SK-N-SH (cell line): Measurements from ENCODE around the gene ATF4.

Source experiments
- CTCF ChIP-seq: fragments of 200-600 bp; sonication (generic); IDR thresholded peaks from 2 replicates; pipeline ENCODE4 v1.6.1; 2017; ENCODE audit warnings: antibody characterized with exemption, mild to moderate bottlenecking, moderate library complexity
- ELF1 ChIP-seq: IDR thresholded peaks from 2 replicates; pipeline ENCODE4 v1.4.0; 2012
- FOXM1 ChIP-seq: IDR thresholded peaks from 2 replicates; pipeline ENCODE4 v1.4.0; 2012; ENCODE audit warnings: low read depth, mild to moderate bottlenecking
- GATA2 ChIP-seq: sonication (generic); formaldehyde crosslinking; IDR thresholded peaks from 2 replicates; pipeline ENCODE4 v1.5.0; 2020; ENCODE audit warnings: mild to moderate bottlenecking, missing genetic modification reagents
- JUND ChIP-seq: IDR thresholded peaks from 2 replicates; pipeline ENCODE4 v1.4.0; 2012
- MEF2A ChIP-seq: IDR thresholded peaks from 2 replicates; pipeline ENCODE4 v1.4.0; 2012; ENCODE audit warnings: low read depth, borderline replicate concordance
- USF2 ChIP-seq: fragments of 150-350 bp; IDR thresholded peaks from 2 replicates; pipeline ENCODE4 v1.6.1; 2017; ENCODE audit warnings: antibody characterized with exemption, low read length, low read depth, borderline replicate concordance
- YY1 ChIP-seq: IDR thresholded peaks from 2 replicates; pipeline ENCODE4 v1.4.0; 2012; ENCODE audit warnings: low read depth, mild to moderate bottlenecking
- TF ChIP-seq, protein P1 (sequence below): IDR thresholded peaks from 2 replicates; pipeline ENCODE4 v1.4.0; 2012; ENCODE audit warnings: low read depth
- TF ChIP-seq, protein P2 (sequence below): IDR thresholded peaks from 2 replicates; pipeline ENCODE4 v1.4.0; 2012; ENCODE audit warnings: low read depth, borderline replicate concordance

GRCh38 chr22:39476664-39477063 is 43.7 kb upstream of the ATF4 start:
- TF ChIP-seq, protein P1, sequence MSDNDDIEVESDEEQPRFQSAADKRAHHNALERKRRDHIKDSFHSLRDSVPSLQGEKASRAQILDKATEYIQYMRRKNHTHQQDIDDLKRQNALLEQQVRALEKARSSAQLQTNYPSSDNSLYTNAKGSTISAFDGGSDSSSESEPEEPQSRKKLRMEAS: no peak
- TF ChIP-seq CTCF (no peak), MEF2A (no peak), GATA2 (no peak), USF2 (no peak), ELF1 (no peak), JUND (no peak), YY1 (no peak), FOXM1 (no peak)
- TF ChIP-seq, protein P2, sequence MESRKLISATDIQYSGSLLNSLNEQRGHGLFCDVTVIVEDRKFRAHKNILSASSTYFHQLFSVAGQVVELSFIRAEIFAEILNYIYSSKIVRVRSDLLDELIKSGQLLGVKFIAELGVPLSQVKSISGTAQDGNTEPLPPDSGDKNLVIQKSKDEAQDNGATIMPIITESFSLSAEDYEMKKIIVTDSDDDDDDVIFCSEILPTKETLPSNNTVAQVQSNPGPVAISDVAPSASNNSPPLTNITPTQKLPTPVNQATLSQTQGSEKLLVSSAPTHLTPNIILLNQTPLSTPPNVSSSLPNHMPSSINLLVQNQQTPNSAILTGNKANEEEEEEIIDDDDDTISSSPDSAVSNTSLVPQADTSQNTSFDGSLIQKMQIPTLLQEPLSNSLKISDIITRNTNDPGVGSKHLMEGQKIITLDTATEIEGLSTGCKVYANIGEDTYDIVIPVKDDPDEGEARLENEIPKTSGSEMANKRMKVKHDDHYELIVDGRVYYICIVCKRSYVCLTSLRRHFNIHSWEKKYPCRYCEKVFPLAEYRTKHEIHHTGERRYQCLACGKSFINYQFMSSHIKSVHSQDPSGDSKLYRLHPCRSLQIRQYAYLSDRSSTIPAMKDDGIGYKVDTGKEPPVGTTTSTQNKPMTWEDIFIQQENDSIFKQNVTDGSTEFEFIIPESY: no peak
